ENCODE results near the gene GAB3.

Gene GAB3

DNA sequence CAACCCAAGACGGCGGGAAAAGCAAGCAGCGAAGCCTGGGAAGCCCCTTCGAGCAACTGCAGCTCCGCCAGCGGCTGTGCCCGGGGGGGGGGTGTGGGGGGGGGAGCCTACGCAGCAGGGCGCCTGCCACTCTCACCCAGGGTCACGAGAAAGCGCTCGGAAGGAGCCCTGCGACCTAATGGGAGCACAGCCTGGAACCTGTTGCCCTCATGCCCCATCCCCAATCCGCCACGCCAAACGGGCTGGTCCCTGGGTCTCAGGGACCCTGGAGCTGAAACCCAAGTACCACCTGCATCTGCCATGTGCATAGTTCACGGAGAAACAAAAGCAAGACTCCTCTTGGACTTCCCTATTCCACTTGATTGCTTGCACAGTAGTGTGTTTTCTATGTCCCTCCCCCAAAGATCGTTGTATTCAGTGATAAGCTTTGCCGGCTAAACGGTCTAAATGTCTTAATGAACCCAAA, 359 bp upstream of the GAB3 start:
- DNase-seq (ENCODE audit: low spot score), result no peak

DNA sequence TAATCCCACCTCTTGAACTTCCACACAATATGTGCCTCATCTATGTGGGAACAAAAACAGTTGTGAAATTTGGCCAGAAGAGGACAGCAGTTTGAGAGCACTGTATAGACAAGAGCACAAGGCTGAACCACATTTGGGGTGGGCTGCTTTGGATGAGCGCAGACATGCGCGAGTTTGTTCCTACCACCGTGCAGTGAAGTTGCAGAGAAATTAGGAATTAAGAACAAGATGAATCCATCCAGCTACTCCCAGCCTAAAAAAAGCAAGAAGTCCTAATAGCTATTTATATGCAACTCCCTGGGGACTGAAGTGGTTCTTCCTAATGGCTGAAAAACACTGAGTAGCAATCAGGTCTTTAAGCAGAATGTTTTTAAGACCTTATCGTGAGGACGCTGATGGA, 1.0 kb downstream of the GAB3 start:
- DNase-seq (ENCODE audit: low spot score), result no peak

DNA sequence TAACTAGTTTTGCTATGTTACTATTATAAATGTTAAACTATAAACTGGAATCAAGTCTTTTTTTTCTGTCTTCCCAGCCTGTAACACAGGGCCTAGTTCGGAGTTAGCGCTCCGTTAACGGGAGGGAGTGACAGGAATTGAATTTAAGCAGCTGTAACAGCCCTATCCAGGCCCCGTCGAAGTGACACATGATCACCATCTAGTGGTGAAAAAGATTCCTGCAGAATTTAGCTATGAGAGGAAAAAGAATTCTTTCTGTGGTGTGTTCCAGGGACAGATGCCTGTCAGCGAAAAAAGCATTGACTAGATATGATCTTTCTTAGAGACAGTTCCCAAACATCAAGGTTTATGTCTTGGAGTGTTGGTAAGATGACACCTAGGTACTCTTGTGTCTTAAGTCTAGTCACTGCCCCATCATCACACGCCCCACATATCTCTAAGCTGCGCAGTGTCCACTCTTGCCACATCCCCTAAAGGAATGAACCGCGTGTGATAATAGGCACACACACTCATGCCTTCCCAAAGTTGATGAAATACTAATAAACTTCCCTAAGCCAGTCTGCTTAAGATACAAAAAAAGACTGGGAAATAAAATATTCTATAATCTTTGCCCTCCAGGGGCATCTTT, 2.1 kb downstream of the GAB3 start:
- peak; percentile 60 for DNase-seq (ENCODE audit: low spot score)

DNA sequence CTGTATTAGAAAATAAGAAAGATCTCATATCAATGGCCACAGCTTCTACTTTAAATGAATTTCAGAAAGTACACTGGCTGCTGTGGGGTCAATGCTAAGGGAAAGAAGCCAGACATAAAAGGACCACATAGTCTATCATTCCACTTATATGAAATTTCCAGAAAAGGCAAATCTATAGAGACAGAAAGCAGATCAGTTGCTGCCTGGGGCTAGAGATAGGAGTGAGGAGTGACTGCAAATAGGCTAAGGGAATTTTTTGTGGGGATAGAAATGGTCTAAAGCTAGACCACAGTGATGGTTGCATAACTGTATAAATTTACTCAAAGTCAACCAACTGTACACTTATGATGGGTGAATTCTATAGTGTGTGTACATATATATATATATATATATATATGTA, 8.3 kb downstream of the GAB3 start:
- no peak for DNase-seq (ENCODE audit: low spot score)

DNA sequence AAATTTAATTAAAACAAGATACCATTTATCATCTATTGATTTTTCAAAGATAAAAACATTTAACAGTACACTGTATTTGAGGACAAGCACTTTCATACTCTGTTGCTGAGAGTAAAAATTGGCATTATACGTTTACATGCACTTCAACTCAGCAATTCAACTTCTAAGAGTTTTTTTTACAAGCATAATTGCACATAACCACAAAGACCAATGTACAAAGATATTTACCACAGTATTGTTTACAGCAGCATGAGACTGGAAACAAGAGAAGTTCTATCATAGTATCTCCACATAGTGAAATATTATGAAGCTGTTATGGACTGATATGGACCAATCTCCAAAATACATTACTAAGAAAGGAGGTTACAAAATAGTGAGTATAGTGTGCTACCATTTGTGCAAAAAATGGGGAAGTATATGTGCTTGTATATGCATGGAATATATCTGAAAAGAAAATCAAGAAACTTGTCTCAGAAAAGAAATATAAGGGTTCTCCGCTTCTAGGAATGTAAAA, 10.9 kb downstream of the GAB3 start:
- no peak for DNase-seq (ENCODE audit: low spot score)

DNA sequence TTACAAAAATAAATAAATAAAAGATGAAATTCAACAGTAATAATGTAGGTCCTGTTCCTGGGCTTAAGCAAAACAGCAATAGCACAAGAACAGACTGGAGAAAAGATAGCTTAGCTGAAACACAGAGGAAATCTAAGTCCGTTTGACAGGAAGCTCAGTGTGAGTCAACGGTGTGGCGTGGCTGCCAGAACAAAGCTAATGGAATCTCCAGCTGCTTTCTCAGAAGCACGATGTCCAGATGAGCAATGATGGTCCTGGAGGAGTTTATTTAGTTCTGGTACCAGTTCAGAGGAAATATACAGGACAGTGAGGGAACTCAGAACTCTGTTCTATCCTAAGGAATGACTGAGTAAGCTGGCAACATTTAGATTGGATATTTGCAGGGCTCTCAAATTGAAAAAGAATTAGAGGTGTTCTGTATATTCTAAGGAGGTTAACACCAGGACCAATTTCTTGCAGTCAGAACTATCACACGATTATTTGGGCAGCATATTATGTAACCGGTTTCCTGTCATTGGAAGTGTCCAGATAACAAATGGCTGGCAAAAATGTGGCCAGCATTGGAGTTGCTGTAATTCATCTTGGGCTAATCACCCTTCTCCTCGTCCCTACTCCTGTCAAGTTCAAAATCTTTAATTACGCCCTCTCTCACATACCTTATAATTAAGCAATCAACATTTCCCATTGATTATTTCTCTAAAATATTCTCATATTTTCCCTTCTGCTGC, 12.7 kb downstream of the GAB3 start:
- DNase-seq (ENCODE audit: low spot score), result no peak

DNA sequence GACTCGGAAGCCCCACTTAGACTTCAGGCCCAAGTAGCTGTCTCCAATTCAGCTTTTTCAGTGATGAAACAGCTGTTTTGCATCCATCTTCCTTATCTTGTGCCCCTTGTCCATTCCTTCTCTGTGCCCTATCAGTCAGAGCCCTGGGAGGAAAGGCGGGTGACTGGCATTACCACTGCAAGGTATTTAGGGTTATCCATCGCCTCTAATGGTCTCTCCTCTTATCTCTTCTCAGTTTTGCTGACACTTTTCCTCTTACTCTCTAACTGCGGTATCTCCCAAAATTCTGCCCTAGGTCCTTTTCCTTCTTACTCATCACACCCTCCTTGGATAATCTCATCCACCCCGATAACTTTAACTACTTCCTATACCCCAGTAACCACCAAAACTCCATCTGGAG, 13.7 kb downstream of the GAB3 start:
- DNase-seq (ENCODE audit: low spot score), result no peak

DNA sequence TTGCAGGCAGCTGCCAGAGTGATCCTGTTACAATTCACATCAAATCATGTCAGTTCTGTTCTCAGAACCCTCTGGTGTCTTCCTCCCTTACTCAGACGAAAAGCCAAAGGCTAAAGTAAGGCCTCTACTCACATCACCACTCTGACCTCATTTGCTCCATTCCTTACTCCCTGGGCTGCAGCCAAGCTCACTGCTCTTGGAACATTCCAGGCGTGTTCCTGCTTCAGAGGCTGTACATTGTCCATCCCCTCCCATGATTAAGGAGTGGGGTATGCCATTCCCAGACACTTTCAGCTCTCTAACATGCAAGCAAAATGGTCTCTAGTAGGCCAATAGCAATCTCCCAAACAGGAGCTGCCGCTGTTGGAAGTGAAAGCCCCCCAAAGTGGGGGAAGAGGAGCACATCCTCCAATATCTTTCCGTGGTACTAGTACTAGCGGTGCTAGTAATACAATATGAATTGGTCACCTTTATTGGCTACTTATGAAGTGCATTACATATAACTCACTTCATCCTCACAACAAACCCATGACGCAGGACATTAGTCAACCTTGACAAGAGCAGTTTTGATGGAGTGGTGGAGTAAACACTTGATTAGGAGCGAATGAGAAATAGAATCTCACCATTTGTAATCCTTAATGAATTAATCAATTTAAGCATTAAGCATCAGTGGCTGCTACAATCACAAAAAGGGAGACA, 15.0 kb downstream of the GAB3 start:
- DNase-seq (ENCODE audit: low spot score), result no peak

DNA sequence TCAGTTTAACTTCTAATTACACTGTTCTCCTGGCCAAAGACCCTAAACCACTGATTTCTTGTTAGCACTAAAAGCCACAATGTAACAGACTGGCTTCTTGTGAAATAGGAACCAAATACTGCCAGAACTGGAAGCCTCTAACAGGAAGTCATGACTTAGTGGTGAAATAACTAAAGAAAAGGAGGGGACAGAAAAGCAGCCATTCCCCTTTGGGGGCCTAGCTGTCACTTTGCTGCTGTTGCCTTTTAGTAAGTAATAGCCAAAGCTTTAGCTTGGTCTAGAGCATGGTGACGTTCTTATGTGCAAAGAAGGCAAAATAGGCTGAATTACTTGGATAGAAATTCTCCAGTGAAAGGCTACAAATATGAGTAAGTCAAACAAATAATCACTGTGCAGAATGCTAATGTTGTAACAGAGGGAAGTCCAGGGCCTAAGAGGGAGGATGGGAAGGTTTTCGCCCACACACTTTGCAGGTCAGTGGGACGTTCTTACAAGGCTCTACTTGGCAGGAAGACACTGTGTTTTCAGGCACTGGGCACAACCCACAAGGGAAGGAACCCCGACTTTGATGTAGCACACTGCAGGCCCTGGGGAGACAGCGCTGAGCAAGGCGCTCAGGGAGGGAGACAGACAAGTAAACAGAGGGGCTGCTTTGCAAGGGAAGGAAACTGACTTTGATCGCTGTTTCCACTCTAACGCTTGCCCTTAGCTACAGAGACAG, 16.7 kb downstream of the GAB3 start:
- no peak for DNase-seq (ENCODE audit: low spot score)

DNA sequence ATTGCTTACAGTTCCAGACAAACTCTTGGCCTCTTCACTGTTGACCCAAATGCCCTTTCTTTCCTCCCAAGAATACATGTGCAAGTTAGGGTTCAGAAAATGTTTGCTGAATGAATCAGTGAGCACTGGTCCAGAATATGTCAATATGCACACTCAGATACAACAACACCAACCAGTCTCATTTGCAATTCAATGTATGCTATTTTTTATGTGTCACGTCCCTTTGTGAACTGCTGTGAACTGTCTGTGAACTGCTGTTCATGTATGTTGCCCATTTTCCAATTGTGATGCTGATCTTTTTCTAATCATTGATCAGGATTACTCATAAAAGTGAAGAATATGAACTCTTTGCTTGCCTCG, 17.8 kb downstream of the GAB3 start:
- DNase-seq (ENCODE audit: low spot score), result no peak

DNA sequence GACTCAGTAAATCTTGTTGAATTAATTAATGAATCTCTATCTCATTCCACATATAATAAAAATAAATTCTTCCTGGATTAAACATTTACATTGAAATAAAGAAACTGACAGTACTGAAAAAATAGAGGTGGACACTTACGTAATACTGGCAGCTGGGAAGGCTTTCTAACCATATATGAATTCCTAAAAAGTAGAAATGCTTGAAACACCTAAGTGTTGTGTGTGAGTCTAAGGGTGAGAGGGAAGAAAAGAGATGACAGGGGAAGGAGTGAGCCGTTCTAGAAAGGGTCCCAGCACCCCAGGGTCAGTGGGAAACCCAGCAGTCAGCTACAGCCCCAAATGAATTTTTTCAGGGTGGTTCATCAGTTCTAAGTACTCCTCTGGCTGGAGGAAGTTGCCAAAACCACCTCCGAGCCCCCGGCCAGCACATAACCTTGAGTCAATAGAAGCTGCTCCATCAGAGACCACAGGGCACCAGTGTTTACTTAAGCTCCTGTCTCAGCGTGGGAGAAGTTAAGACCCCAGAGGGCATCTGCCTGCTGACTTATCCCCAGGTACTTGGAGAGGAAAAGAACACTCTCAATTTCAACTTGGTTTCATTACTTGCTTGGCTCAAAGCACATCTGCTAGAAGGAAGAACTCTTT, 18.3 kb downstream of the GAB3 start:
- no peak for DNase-seq (ENCODE audit: low spot score)

DNA sequence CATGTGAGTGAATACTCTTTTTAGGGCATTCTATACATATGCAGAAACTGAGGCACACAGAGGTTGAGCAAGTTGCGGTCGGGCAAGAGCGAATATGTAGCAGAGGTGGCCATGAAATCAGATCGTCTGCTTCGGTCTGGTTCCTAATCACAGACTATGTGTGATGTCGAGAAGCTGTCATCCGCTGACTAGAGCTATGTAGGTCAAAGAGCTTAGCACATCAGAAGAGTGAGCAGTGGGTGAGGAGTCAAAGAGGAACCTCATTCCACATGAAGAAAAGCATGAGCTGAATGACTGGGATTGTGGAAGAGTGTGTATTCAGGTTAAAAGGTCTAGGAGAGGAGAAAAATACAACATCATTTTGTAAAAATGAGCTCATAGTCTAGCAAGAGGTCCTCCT, 19.0 kb downstream of the GAB3 start:
- DNase-seq (ENCODE audit: low spot score), result no peak

DNA sequence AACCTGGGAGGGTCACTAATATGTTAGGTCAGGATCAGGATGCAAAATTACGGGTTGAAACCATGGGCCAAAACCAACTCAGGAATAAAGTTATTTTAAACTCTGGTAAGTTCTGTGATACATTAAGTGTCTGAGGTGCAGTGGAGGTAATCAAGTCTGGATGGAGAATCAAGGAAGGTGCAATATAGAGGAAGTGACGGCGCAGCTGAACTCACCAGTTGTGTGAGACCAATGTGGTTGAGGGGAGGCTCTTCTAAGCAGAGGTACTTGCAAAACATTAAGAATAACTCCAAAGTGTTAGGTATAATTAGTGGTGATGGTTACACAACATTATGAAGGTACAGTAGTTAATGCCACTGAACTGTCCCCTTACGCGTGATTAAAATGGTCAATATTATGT, 19.7 kb downstream of the GAB3 start:
- no peak for DNase-seq (ENCODE audit: low spot score)

DNA sequence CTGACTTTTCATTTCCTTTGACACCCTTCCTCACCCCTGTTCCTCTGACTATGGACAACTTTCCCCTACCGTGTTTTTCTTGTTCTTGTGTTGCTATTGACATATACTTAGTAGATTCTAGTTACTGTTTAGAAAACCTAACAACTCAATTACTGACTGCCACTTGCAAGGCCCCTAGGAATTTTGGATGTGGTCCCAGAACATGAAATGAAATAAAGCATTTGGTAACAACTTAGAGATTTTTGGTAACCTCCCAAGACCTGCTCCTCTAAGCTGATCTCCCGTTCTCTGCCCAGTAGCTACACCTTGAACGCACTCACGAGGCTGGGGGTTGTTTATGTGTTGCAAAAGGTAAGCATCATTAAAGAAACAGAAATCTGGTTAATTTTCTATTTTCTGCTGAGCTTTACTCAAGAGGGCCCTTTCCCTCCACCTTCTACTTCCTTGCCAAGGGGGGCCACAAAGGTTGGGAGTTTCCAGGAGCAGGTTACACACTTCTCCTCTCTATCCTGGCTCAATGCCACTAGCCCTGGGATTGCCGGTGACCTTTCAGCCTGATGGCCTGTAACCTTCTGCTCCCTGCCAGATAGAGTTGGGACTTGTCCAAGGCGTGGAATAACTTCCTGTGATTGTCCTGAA, 20.5 kb downstream of the GAB3 start:
- DNase-seq (ENCODE audit: low spot score), result no peak

DNA sequence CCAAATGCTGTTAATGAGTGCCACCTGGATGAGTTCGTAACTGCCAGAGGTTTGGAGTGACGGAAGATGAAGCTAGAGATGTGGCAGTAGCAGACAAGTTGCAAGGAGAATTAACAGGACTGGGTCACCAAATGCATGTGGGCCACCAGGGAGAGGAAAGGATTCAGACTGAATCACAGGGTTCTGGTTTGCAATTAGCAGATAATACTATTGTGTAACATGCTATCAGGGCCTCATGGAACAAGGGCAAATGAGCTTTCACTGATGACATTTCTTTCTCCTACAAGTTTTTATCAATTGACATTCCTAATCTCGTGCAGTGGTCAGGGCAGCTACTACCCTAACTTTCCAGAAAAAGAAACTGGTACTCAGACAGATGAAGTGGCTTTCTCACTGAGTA, 21.4 kb downstream of the GAB3 start:
- DNase-seq (ENCODE audit: low spot score), result no peak

DNA sequence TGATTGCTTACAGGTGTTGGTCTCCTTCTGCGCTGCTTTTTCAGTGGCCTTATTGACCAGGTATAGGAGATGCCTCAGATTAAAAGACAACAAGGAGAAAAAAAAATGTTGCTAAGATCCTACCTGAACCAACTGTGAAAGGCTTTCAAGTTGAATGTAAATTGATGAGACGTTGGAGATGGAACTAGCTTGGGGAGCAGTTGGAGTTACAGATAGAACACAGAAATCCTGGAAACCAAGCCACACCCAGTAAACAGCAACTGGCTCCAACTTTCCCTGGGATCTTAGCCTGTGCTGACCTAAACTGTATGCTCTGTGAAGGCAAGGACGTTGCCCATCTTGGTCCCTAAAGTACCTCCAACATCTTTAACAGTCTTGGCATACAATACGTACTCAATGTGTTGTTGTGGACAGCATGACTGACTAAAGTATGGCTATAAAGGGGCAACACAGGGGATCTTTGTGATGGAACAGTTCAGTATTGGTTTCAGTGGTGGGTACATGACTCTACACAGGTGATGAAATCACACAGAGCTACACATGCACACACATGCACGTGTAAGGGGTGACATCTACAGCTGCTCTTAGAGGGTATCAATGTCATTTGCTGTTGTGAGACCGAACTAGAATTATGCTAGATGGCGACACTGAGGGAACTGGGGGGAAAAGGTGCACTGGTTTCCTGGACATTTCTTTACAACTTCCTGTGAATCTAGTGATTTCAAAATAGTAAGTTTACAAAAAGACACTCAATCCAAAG, 22.3 kb downstream of the GAB3 start:
- no peak for DNase-seq (ENCODE audit: low spot score)

DNA sequence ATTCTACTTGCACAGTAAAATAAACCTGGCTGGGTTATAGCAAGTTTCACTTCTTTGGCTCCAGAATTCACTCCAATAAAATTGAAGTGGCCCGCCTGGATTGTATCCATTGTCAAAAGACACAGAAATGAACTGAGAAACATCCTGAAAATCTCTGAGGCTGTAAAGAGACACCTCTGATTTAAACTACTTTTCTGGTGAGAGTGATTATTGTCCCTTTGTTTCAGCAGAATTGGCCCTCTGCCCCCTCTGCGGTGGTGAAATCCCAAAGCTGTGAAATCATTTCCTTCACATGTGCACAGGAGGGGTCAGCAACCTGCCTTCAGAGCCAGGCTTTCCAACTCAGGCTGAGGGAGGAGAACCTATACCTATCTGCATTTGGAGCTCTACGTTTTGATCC, 23.0 kb downstream of the GAB3 start:
- DNase-seq (ENCODE audit: low spot score), result no peak

DNA sequence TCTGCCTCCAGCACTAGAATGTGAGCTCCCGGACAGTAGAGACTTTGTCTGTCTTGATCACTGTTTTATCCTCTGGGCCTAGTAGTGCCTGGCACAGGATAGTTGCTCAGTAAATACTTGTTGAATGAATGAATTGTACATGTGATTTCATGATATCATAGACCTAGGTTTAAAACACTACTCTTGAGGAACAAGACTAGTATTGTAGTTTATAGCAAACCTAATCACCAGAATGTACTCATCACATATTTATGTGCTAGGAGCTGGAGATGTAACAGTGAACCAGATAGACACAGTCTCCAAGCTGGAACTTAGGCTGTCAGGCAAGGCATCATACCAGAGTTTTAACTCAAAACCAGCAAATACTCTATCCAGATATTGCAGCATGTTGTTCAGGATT, 23.5 kb downstream of the GAB3 start:
- DNase-seq (ENCODE audit: low spot score), result no peak

DNA sequence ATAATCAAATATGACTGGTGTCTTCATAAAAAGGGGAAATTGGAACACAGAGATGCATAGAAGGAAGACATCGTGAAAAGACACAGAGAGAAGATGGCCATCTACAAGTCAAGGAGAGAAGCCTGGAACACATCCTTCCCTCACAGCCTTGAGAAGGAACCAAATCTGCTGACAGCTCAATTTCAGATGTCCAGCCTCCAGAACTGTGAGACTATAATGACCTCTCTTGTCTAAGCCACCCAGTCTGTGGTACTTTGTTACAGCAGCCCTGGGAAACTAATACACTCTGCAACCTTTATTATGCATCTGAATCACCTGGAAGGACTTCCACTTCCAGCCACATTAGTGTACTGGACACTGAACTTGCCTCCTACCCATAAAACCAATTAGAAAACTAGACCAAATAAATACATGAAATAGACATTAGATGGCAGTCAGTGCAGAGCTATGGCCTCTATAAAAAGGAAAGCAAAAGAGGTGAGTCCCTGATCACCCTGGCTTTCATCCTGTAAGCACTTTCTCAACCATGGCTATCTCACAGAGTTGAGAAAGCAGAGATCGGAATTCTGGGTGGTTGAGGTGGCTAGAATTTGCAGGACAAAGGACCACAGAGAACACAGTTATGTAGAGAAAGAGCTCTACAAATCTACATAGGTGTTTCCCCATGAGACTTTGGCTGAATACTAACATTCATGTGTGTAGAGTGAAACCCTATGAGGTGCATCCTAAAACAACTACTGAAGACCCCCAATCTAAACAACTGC, 25.7 kb downstream of the GAB3 start:
- DNase-seq (ENCODE audit: low spot score), result no peak

DNA sequence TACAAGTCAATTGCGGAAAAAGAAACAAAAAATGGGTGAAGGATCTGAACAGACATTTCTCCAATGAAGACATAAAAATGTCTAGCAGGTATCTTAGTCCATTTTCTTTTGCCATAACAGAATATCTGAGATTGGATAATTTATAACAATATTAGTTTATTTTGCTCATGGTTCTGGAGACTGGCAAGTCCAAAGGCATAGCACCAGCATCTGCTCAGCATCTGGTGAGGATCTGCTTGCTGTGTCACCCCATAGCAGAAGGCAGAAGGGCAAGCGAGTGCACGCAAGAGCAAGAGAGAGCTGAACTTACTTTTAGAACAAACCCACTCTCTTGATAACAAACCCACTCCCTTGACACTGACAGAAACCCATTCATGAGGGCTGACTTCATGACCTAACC, 29.7 kb downstream of the GAB3 start:
- DNase-seq (ENCODE audit: low spot score), result no peak
